PFSK-1 (cell line): ENCODE results near the gene RBBP8NL.

Experiments
- FOXP2 ChIP-seq: optimal IDR thresholded peaks from 2 replicates; pipeline ENCODE3; 2011; ENCODE audit warnings: borderline replicate concordance, control low read depth, inconsistent platforms; ENCODE audit not compliant: insufficient read depth; ENCODE audit errors: extremely low read length, extremely low read depth
- SIN3A ChIP-seq: IDR thresholded peaks from 2 replicates; pipeline ENCODE4 v1.6.1; 2012; ENCODE audit warnings: mild to moderate bottlenecking, low read length, moderate library complexity, borderline replicate concordance; ENCODE audit not compliant: insufficient read depth
- TF ChIP-seq, protein P1 (sequence below), 2 experiments: IDR thresholded peaks; 2 replicates each; pipeline versions ENCODE4 v1.6.1 to v1.8.0; 2011 to 2012; ENCODE audit warnings: low read depth in 2 of 2, low read length in 2 of 2, control low read depth in 1 of 2, inconsistent platforms in 1 of 2, mild to moderate bottlenecking in 1 of 2, moderate library complexity in 1 of 2; ENCODE audit not compliant: insufficient read depth in 1 of 2

DNA sequence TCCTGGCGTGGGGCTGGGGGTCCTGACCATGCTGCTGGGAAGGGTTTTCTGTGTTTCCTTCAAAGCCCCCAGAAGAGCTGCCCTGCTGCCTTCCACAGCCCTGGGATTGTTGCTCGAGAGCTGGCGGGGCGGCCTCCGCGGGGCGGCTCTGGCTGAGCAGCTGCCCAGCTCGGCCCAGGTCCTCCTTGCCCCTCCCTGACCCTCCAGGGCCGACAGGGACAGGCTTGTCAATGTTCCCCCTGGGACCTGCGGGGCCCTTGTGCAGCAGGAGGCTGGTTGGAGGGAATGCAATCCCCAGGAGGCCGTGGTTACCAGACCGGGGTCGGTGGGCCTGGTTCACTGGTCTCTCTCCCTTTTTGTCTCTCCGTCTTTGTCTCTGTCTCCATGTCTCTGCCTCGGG, 28.6 kb upstream of the RBBP8NL start:
- TF ChIP-seq SIN3A (no peak), FOXP2 (no peak)
- TF ChIP-seq, protein P1, sequence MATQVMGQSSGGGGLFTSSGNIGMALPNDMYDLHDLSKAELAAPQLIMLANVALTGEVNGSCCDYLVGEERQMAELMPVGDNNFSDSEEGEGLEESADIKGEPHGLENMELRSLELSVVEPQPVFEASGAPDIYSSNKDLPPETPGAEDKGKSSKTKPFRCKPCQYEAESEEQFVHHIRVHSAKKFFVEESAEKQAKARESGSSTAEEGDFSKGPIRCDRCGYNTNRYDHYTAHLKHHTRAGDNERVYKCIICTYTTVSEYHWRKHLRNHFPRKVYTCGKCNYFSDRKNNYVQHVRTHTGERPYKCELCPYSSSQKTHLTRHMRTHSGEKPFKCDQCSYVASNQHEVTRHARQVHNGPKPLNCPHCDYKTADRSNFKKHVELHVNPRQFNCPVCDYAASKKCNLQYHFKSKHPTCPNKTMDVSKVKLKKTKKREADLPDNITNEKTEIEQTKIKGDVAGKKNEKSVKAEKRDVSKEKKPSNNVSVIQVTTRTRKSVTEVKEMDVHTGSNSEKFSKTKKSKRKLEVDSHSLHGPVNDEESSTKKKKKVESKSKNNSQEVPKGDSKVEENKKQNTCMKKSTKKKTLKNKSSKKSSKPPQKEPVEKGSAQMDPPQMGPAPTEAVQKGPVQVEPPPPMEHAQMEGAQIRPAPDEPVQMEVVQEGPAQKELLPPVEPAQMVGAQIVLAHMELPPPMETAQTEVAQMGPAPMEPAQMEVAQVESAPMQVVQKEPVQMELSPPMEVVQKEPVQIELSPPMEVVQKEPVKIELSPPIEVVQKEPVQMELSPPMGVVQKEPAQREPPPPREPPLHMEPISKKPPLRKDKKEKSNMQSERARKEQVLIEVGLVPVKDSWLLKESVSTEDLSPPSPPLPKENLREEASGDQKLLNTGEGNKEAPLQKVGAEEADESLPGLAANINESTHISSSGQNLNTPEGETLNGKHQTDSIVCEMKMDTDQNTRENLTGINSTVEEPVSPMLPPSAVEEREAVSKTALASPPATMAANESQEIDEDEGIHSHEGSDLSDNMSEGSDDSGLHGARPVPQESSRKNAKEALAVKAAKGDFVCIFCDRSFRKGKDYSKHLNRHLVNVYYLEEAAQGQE (IDR thresholded peaks at IDR 0.05; ENCODE audit: insufficient read depth in 1 of 2, low read depth in 2 of 2, low read length in 2 of 2): no peak
